ENCODE results near the gene SUPT6H.

DNA sequence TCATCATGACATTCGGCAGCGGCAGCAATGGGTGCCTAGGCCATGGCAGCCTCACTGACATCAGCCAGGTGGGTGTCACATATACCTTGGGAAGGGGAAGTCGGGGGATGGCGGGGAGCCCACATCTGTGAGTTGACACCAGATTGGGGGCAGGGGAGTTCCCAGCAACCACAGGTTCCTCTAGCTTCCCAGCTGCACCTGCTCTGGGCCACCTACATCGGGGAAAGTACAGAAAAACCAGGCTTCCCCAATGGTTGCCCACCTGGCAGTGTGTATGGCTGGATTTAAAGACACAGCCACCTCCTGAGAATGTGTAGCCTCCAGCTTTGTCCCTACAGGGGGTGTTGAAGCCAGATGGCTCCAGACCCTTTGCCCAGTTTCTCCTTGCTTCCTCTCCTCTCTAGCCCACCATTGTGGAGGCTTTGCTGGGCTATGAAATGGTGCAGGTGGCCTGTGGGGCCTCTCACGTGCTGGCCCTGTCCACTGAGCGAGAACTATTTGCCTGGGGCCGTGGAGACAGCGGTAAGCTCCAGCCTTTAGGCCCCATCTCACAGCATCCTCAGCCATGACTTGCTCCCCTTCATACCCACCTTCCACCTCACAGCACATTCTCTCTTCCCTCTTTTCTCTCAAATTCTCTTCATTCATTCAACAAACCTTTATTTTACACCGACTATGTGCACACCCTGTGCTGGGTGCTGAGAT is 76.8 kb downstream of the SUPT6H start:
- TF ChIP-seq, protein P1, sequence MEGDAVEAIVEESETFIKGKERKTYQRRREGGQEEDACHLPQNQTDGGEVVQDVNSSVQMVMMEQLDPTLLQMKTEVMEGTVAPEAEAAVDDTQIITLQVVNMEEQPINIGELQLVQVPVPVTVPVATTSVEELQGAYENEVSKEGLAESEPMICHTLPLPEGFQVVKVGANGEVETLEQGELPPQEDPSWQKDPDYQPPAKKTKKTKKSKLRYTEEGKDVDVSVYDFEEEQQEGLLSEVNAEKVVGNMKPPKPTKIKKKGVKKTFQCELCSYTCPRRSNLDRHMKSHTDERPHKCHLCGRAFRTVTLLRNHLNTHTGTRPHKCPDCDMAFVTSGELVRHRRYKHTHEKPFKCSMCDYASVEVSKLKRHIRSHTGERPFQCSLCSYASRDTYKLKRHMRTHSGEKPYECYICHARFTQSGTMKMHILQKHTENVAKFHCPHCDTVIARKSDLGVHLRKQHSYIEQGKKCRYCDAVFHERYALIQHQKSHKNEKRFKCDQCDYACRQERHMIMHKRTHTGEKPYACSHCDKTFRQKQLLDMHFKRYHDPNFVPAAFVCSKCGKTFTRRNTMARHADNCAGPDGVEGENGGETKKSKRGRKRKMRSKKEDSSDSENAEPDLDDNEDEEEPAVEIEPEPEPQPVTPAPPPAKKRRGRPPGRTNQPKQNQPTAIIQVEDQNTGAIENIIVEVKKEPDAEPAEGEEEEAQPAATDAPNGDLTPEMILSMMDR (IDR thresholded peaks at IDR 0.05; ENCODE audit: poor library complexity): no peak
- no peak for TF ChIP-seq EZH2phosphoT487 (IDR thresholded peaks at IDR 0.05; ENCODE audit: low read depth, severe bottlenecking, unreplicated experiment)

Measured in hepatocyte (in vitro differentiated cells).